ENCODE measurements around the gene MAEL. TPM values are rescaled to one million over a fixed set of nuclear protein-coding genes. Genes with fewer than 3 reads are reported as not detected.

MAEL gene
- total RNA-seq, 4 donors from 2014 or later = 0.40 to 0.45 TPM; not detected in 2

- intact Hi-C loops (cut with DNase I) = no loop called here
- H3K27me3 ChIP-seq = no peaks in the 10 kb centered on the region
- no peaks in the 10 kb centered on the region for H3K9me3 ChIP-seq
- no peak for TF ChIP-seq POLR2A (IDR thresholded peaks at IDR 0.05)
- TF ChIP-seq CTCF (IDR thresholded peaks at IDR 0.05) = no peak
- H3K36me3 ChIP-seq = no peaks in the 10 kb centered on the region
- H3K27ac ChIP-seq = no peak overlapping the region
- H3K4me3 ChIP-seq (replicated peaks in 1 of 3) = no peak overlapping the region
- no peak for DNase-seq
- 54 to 58% methylated on average over 2 of the region's 2 CpGs for WGBS, 2 donors
- H3K4me1 ChIP-seq = no peaks in the 10 kb centered on the region
Observed at GRCh38 chr1:167033646-167034045, 44.6 kb downstream of the MAEL start.

- Histone ChIP-seq H3K27ac (no peak overlapping the region), H3K9me3 (no peaks in the 10 kb centered on the region), H3K4me3 (replicated peaks in 1 of 3) (peak overlapping the region in 1 of 3 donors; percentile 21), H3K4me1 (peaks cover 0 to 6% of the 10 kb centered on the region in 2 donors), H3K27me3 (no peaks in the 10 kb centered on the region), H3K36me3 (no peaks in the 10 kb centered on the region)
- TF ChIP-seq CTCF (IDR thresholded peaks at IDR 0.05) (no peak), POLR2A (IDR thresholded peaks at IDR 0.05) (peak in 1 of 2 donors; percentile 11)
- 14 to 18% methylated on average over 13 to 21 of the region's 21 CpGs for WGBS, 2 donors
- DNase-seq = peak; percentile 79 to 84
- intact Hi-C loops (cut with DNase I) = no loop called here
Observed at GRCh38 chr1:167043752-167044488, 54.8 kb downstream of the MAEL start.

- H3K27ac ChIP-seq = no peak overlapping the region
Observed at GRCh38 chr1:167051907-167052306, 62.8 kb downstream of the MAEL start.

GRCh38 chr1:167052389-167052788 lies 63.3 kb downstream of the MAEL start:
- TF ChIP-seq CTCF (IDR thresholded peaks at IDR 0.05) (peak in 2 of 6 experiments; percentile 12 to 34), POLR2A (IDR thresholded peaks at IDR 0.05) (no peak)
- Histone ChIP-seq H3K4me1 (no peaks in the 10 kb centered on the region), H3K9me3 (no peaks in the 10 kb centered on the region), H3K4me3 (replicated peaks in 1 of 3) (no peak overlapping the region), H3K27me3 (no peaks in the 10 kb centered on the region), H3K27ac (no peak overlapping the region), H3K36me3 (no peaks in the 10 kb centered on the region)
- no peak for DNase-seq
- WGBS, 2 donors = 71 to 74% methylated on average over 8 of the region's 8 CpGs
- intact Hi-C loops (cut with DNase I) = no loop called here

More at GRCh38 chr1:167051907-167052306, 62.8 kb downstream of the MAEL start:
- WGBS, 2 donors = 93 to 97% methylated on average over 5 of the region's 5 CpGs
- Histone ChIP-seq H3K27me3 (no peaks in the 10 kb centered on the region), H3K4me1 (no peaks in the 10 kb centered on the region), H3K9me3 (no peaks in the 10 kb centered on the region), H3K4me3 (replicated peaks in 1 of 3) (no peak overlapping the region), H3K36me3 (no peaks in the 10 kb centered on the region)
- TF ChIP-seq CTCF (IDR thresholded peaks at IDR 0.05) = no peak
- TF ChIP-seq POLR2A (IDR thresholded peaks at IDR 0.05) = no peak
- no peak for DNase-seq
- intact Hi-C loops (cut with DNase I) = no loop called here

- peaks cover 0 to 4% of the 10 kb centered on the region in 2 donors for H3K4me1 ChIP-seq
- H3K4me3 ChIP-seq (replicated peaks in 1 of 3) = no peak overlapping the region
- H3K27me3 ChIP-seq = no peaks in the 10 kb centered on the region
- intact Hi-C loops (cut with DNase I) = no loop called here
- H3K36me3 ChIP-seq = no peaks in the 10 kb centered on the region
- DNase-seq = no peak
- TF ChIP-seq POLR2A (IDR thresholded peaks at IDR 0.05) = no peak
- TF ChIP-seq CTCF (IDR thresholded peaks at IDR 0.05) = no peak
- 77 to 95% methylated on average over 3 of the region's 3 CpGs for WGBS, 2 donors
- no peaks in the 10 kb centered on the region for H3K9me3 ChIP-seq
- no peak overlapping the region for H3K27ac ChIP-seq
Observed at GRCh38 chr1:167054531-167054930, 65.5 kb downstream of the MAEL start.

All from thyroid gland (tissue), 4 donors.